GM21576 (cell line): Measurements from ENCODE around the gene CEP128.

Experiments used
- ATAC-seq: cut with Tn5 transposase; IDR thresholded peaks from one replicate; pipeline ENCODE4 v1.9.1; 2021; ENCODE audit warnings: mild to moderate bottlenecking, moderate library complexity; ENCODE audit not compliant: unreplicated experiment

The CEP128 gene

GRCh38 chr14:80621701-80622100 is 319.8 kb downstream of the CEP128 start:
- ATAC-seq, result peak; percentile 56

GRCh38 chr14:80620434-80620833 is 321.1 kb downstream of the CEP128 start:
- no peak for ATAC-seq

GRCh38 chr14:80618751-80619329 is 322.7 kb downstream of the CEP128 start:
- no peak for ATAC-seq

GRCh38 chr14:80615831-80616230 is 325.7 kb downstream of the CEP128 start:
- peak; percentile 90 for ATAC-seq

- ATAC-seq, result no peak
Observed at GRCh38 chr14:80609055-80609454, 332.5 kb downstream of the CEP128 start.

GRCh38 chr14:80608563-80608962 is 333.0 kb downstream of the CEP128 start:
- no peak for ATAC-seq

GRCh38 chr14:80607430-80608190 is 333.9 kb downstream of the CEP128 start:
- no peak for ATAC-seq

GRCh38 chr14:80606347-80606772 is 335.2 kb downstream of the CEP128 start:
- no peak for ATAC-seq

- ATAC-seq, result no peak
Observed at GRCh38 chr14:80605536-80605935, 336.0 kb downstream of the CEP128 start.

GRCh38 chr14:80602946-80603345 is 338.6 kb downstream of the CEP128 start:
- ATAC-seq, result no peak

GRCh38 chr14:80587096-80587724 is 354.3 kb downstream of the CEP128 start:
- ATAC-seq, result peak; percentile 92

- ATAC-seq, result no peak
Observed at GRCh38 chr14:80586131-80586530, 355.4 kb downstream of the CEP128 start.

GRCh38 chr14:80585506-80585835 is 356.1 kb downstream of the CEP128 start:
- no peak for ATAC-seq

GRCh38 chr14:80584744-80585505 is 356.6 kb downstream of the CEP128 start:
- no peak for ATAC-seq

GRCh38 chr14:80577599-80577998 is 363.9 kb downstream of the CEP128 start:
- no peak for ATAC-seq

GRCh38 chr14:80576401-80576800 is 365.1 kb downstream of the CEP128 start:
- no peak for ATAC-seq

GRCh38 chr14:80575763-80576162 is 365.8 kb downstream of the CEP128 start:
- no peak for ATAC-seq

GRCh38 chr14:80572666-80573065 is 368.9 kb downstream of the CEP128 start:
- no peak for ATAC-seq

GRCh38 chr14:80570930-80571298 is 370.6 kb downstream of the CEP128 start:
- no peak for ATAC-seq

- ATAC-seq, result no peak
Observed at GRCh38 chr14:80567905-80568536, 373.5 kb downstream of the CEP128 start.

GRCh38 chr14:80565001-80565400 is 376.5 kb downstream of the CEP128 start:
- ATAC-seq, result no peak
